ENCODE data around the gene EPHB1. TPM values are rescaled to one million over a fixed set of nuclear protein-coding genes. Genes with fewer than 3 reads are reported as not detected.

Gene EPHB1
- total RNA-seq, 1 experiment from 2014 or later, result 2.8 TPM

GRCh38 chr3:135069406-135069805 is 274.3 kb downstream of the EPHB1 start:
- no peak overlapping the region for H3K56ac ChIP-seq (ENCODE audit: insufficient read length, low read depth, low read length)
- H3K27me3 ChIP-seq (ENCODE audit: insufficient read depth, low read length), result no peaks in the 10 kb centered on the region
- no peak overlapping the region for H2AFZ ChIP-seq (ENCODE audit: low read length)
- no peak overlapping the region for H3K18ac ChIP-seq (ENCODE audit: insufficient read length, low read depth, low read length)
- H4K20me1 ChIP-seq (ENCODE audit: control insufficient read depth, insufficient read depth, insufficient read length), result no peaks in the 10 kb centered on the region
- H3K9ac ChIP-seq (ENCODE audit: extremely low read depth, insufficient read length, low read length), result no peak overlapping the region
- no peak overlapping the region for H3K4ac ChIP-seq (ENCODE audit: low read depth, low read length)
- peaks cover 23 to 24% of the 10 kb centered on the region in 2 experiments for H3K4me1 Mint-ChIP-seq
- H2BK120ac ChIP-seq (ENCODE audit: low read depth, low read length, poor library complexity, severe bottlenecking), result no peak overlapping the region
- H3K79me1 ChIP-seq (ENCODE audit: insufficient read depth, low read depth, low read length, poor library complexity, severe bottlenecking), result no peaks in the 10 kb centered on the region
- no peaks in the 10 kb centered on the region for H3K79me2 ChIP-seq (ENCODE audit: insufficient read depth, low read length)
- DNase-seq, result no peak
- H3K9me3 ChIP-seq (ENCODE audit: control insufficient read depth, low read depth, low read length), result no peaks in the 10 kb centered on the region
- H3K27me3 Mint-ChIP-seq (ENCODE audit: low read depth), result peaks cover 3% of the 10 kb centered on the region; the same call in 1 of the 2 replicates
- no peak overlapping the region for H2BK12ac ChIP-seq (ENCODE audit: insufficient read length, low read depth, low read length)
- no peak overlapping the region for H2BK20ac ChIP-seq (ENCODE audit: low read depth, low read length, poor library complexity, severe bottlenecking)
- no peak overlapping the region for H3K4me2 ChIP-seq (ENCODE audit: insufficient read depth, insufficient read length, low read length)
- no peak for TF ChIP-seq CTCF (conservative IDR thresholded peaks at IDR 0.05)
- H3K9me3 Mint-ChIP-seq, result peaks cover 15 to 21% of the 10 kb centered on the region in 2 experiments
- H3K4me1 ChIP-seq (ENCODE audit: insufficient read depth, low read length), result no peaks in the 10 kb centered on the region; the same call in 1 of the 2 replicates
- H3K27ac Mint-ChIP-seq, result peak overlapping the region in 1 of 3 experiments; percentile 45; a peak in 1 of 7 replicates
- H3K4me3 Mint-ChIP-seq, result no peak overlapping the region
- no peak overlapping the region for H4K5ac ChIP-seq (ENCODE audit: insufficient read length, low read depth, low read length)
- no peak overlapping the region for H4K8ac ChIP-seq (replicated peaks; ENCODE audit: insufficient read length, low read depth, low read length)
- no peaks in the 10 kb centered on the region for H3K23me2 ChIP-seq (ENCODE audit: insufficient read length, low read depth, low read length, poor library complexity, severe bottlenecking)
- no peak overlapping the region for H2BK15ac ChIP-seq (ENCODE audit: low read depth, low read length)
- no peak overlapping the region for H2BK5ac ChIP-seq (ENCODE audit: insufficient read length, low read length)
- no peak overlapping the region for H4K91ac ChIP-seq (ENCODE audit: insufficient read length, low read depth, low read length)
- no peak overlapping the region for H3T11ph ChIP-seq (ENCODE audit: low read length)
- peaks cover 4 to 39% (median 4%) of the 10 kb centered on the region in 3 experiments; a peak in 6 of 7 replicates for H3K36me3 Mint-ChIP-seq (ENCODE audit: insufficient read depth in 1 of 3, low read depth in 3 of 3)
- no peak overlapping the region for H3K14ac ChIP-seq (ENCODE audit: insufficient read depth, low read length)
- H2AK5ac ChIP-seq (ENCODE audit: insufficient read length, low read length), result no peak overlapping the region
- no CpG with 5 or more reads among the region's 2 CpGs for WGBS (ENCODE audit: extremely low coverage, insufficient read length, low lambda C conversion rate)
- no peak overlapping the region for H3K27ac ChIP-seq (ENCODE audit: insufficient read length, low read depth, low read length)
- H3K23ac ChIP-seq (ENCODE audit: insufficient read length, low read depth, low read length), result no peak overlapping the region

All from H9 (cell line).